HG03439 (cell line): ENCODE measurements around the gene TEKTIP1.

Experiments used
- ATAC-seq: cut with Tn5 transposase; IDR thresholded peaks from one replicate; pipeline ENCODE4 v1.9.1; 2021; ENCODE audit warnings: mild to moderate bottlenecking, moderate library complexity; ENCODE audit not compliant: unreplicated experiment

TEKTIP1 gene

DNA sequence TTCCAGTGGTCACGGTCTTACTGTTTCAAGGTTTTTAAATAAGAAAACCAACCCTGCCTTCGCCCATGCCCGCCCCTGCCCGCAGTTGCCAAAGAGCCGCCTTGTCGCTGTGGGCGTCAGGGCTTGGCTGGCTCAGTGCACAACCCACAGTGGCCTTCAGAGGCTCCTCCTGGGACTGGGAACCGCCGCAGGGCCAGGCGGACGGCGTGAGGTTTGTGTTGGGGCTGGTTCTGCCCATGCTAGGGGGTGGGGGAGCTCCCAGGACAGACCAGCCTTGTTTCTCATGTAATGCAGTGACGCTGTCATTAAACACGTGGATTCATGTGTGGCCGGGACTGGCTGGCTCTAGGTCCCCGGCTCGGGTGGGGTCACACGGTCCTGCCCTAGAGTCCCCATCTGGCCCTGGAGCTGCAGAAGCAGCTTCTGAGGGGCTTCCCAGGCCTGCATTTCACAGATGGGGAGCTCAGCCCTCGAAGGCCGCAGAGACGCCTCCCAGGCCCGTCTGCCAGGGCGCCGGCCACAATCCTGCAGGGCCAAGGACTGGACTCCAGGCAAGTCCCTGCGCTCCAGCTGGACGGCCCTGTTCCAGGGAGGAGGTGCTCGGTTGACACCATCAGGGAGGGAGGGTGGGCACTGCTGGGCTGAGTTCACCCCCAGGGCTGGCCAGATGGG is 2.4 kb upstream of the TEKTIP1 start:
- no peak for ATAC-seq

DNA sequence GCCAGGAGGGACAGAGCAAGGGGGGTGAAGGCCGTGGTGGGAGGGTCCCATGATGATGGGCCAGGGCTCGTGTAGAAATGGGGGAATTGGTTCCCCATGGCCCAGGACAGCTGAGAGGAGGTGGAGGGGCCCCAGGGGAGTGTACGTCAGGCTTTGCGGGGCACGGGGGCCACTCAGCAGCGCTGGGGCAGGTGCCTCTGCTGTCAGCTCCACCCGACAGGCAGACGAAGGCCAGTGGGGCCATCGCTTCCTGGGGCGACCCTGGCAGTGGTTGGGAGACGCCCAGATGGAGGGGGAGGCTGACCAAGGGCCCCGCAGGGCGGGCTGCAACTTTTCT is 1.9 kb upstream of the TEKTIP1 start:
- no peak for ATAC-seq

DNA sequence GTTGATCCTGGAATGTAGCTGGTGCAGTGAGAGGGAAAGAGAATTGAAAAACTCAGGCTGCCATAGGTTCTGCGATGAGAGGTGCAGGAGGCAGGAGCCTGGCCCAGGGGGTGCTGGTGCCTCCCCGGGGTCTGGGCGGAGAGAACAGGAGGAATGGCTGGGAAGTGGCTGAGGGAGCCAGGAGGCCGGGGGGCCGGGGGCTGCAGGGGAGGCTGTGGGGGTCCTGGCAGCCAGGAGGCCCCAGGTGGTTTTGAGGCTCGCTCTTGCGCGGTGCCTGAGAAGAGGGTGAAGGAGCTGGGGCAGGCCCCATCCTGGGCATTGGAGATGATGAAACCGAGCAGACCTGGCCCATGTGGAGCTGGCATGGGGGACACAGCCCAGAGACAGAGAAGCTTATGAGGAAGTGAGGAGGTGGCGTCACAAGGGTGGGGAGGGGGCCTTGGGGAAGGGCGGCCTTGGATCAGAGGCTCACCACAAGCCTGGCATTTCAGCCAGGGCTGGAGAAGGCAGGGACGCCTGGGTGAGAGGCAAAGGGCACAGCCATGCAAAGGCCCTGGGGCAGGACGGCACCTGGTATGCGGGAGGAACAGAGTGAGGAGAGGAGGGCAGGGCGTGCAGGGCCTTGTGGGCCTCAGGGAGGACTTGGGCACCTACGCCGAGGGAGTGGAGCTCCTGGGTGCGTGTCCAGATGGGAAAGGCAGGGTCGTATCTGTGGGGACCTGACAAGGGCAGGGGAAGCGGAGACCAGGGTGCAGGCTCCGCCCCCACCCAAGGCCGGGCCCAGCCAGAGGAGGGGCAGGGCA is 1.3 kb upstream of the TEKTIP1 start:
- no peak for ATAC-seq

- ATAC-seq = no peak
Observed at GRCh38 chr19:3538258-3538929, 580 bp upstream of the TEKTIP1 start.

GRCh38 chr19:3539756-3540118 is 763 bp downstream of the TEKTIP1 start:
- no peak for ATAC-seq

- ATAC-seq = no peak
Observed at GRCh38 chr19:3543150-3544057, 4.4 kb downstream of the TEKTIP1 start.

GRCh38 chr19:3544058-3544376 is 5.0 kb downstream of the TEKTIP1 start:
- ATAC-seq = no peak

GRCh38 chr19:3544742-3545668 is 6.0 kb downstream of the TEKTIP1 start:
- no peak for ATAC-seq

DNA sequence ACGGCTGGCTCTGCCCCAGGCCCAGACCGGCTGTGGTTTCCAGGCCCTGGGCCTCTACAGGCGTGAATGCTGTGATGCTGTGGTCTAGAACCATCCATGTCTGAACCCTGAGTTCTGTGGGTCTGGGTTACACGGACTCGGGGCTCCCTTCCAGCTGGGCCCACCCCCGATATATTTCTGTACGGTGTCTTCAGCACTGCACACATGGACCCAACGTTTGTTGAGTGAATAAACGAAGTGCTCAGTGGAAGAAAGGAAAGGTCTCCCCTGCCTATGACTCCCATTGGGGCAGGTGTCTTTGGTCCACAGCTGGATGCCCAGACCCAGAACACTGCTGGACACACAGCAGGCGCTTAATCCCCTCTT is 6.7 kb downstream of the TEKTIP1 start:
- ATAC-seq = no peak

DNA sequence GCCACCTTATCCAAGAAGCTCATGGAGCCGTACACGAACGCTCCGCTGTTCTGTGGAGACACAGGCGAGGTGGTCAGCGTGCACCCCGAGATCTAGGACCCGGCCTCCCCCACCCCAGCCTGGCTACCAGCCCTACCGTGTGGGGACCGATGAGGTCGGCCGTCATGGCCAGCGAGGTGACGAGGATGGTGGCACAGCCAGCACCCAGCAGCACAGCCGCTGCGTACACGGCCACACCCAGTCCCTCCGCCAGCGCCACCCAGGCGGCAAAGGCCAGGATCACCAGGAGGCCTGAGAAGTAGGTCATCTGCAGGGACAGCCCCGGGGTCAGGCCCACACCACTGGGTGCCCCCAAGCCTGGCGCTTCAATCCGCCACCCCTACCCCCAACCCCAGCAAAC is 7.1 kb downstream of the TEKTIP1 start:
- no peak for ATAC-seq

GRCh38 chr19:3547301-3547731 is 8.3 kb downstream of the TEKTIP1 start:
- ATAC-seq = no peak

- ATAC-seq = no peak
Observed at GRCh38 chr19:3547767-3548282, 8.9 kb downstream of the TEKTIP1 start.

GRCh38 chr19:3548606-3549005 is 9.6 kb downstream of the TEKTIP1 start:
- no peak for ATAC-seq

GRCh38 chr19:3549816-3550215 is 10.8 kb downstream of the TEKTIP1 start:
- ATAC-seq = no peak

DNA sequence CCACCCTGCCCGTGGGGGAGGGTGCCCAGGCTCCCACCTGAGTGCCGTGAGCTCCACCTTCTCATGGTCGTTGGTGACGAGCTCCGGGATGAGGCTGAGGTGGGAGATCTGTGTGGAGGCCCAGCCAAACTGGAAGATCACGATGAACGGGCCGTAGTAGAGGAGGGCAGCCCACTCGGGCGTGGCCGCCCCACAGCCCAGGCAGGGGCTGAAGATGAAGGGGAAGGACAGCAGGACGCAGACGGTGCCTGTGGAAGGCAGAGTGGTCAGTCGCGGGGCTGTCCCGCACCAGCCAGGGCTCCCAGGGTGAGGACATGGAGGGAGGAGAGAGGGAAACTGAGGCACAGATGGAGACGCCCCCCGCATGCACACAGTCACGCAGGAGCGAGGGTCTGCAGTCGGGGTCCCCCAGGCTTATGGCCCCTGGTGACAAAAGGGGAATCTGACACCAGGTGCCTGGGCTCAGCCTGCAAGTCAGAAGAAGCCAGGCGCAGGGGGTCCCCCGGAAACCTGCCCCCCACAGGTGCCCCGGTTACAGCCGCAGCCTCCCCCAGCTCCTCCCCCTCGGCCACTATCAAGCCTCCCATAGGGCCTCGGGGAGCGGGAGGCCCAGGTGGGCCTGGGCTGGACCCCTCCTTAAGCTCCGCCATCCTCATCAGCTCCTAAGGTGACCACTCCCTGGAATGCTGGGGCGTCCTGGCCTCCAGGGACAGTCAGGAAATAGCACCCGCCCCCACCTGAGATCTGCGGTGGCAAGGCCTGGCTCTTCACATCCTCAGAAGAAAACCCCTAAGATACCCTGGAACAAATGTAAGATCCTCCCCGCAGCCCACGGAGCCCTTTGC is 12.2 kb downstream of the TEKTIP1 start:
- ATAC-seq = no peak

GRCh38 chr19:3551792-3552095 is 12.8 kb downstream of the TEKTIP1 start:
- ATAC-seq = no peak

DNA sequence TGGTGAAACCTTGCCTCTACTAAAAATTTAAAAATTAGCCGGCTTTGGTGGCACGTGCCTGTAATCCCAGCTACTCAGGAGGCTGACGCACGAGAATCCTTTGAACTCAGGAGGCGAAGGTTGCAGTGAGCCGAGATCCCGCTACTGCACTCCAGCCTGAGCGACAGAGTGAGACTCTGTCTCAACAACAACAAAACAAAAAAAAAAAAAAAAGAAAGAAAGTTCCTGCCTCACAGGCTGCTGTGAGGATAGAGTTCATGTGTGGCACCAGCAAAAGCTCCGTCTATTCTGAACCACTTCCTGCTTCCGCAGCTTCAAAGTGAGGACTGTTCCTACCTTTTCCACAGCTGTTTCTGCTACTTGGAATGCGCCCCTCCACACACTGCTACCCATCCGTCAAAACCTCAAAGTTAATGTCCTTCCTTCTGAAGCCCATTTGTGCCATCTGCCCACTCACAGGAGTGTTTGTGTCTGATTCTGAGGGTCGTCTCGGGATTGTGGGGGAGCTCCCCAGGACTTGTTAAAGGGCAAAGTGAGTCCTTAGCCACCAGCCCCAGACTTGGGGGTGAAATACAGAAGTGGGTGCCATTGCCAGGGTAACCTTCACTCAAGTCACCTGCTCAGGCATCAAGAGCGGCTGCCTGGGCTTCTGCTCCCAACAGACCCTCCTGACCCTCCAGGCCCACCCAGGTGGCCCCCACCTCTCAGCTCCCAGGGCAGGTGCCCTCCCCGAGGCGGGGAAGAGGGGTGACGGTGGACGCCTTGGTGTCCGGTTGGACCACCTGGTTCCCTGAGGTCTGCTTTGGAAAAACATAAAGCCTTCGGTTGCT is 15.5 kb downstream of the TEKTIP1 start:
- ATAC-seq = no peak

DNA sequence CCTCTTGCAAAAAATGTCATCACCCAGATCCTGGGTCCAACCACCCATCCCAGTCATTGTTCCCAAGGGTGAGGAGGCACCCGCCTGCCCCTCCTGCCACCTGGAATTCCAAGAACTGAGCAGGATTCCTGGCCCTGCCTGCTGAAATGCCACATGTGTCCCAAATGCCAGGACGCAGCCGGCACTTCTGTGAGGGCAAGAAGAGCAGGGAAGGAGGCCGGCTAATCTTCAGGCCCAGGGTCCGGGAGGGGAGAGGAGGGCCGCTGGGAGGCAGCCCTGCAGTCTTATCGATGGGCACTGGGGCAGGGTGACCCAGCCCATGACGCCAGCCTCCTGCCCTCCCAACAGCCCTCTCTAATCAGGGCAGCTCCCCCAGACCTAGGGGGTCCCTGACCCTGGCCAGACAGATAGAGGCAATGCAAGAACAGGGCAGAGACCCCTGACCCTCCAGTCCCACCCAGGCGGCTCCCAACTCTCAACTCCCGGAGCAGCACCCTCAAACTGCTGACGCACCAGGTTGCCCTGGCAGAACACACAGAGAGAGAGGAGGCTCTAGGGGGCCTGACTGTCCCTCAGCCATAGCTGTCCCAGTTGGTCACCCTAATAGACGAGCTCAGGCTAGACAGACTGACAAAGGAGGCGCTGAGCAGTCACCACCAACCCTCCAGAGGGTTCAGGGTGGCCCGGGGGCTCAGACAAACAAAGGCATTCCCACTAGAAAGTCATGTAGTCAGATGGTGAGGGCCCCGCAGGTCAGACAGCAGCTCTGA is 16.9 kb downstream of the TEKTIP1 start:
- ATAC-seq = no peak
